ENCODE data around the gene LRRC45. TPM values are rescaled to one million over a fixed set of nuclear protein-coding genes. Genes with fewer than 3 reads are reported as not detected.

LRRC45 gene
- total RNA-seq, 1 donor from 2014 or later = 12.2 TPM

DNA sequence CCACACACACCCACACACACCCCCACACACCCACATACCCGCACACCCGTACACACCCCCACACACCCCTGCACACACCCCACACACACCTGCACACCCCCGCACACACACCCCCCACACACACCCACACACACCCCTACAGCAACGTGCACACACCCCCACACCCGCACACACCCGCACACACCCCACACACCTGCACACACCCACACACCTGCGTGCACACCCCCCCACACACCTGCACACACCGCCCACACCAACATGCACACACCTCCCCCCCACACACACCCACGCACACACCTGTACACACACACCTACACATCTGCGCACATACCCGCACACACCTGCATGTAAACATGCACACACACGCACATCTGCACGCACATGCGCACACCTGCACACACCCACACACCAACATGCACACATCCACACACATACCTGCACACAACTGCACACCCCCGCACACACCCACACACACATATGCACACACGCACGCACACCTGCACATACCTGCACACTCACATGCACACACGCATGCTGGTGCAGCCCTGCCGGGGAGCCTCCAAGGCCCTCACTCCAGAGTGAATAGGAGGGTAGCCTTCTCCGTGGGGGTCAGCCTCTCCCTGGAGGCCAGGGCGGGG is 38.2 kb upstream of the LRRC45 start:
- intact Hi-C loops (cut with DNase I) = no loop called here
- no peak for ATAC-seq
- no peaks in the 10 kb centered on the region for H3K27me3 ChIP-seq
- TF ChIP-seq, protein P1, sequence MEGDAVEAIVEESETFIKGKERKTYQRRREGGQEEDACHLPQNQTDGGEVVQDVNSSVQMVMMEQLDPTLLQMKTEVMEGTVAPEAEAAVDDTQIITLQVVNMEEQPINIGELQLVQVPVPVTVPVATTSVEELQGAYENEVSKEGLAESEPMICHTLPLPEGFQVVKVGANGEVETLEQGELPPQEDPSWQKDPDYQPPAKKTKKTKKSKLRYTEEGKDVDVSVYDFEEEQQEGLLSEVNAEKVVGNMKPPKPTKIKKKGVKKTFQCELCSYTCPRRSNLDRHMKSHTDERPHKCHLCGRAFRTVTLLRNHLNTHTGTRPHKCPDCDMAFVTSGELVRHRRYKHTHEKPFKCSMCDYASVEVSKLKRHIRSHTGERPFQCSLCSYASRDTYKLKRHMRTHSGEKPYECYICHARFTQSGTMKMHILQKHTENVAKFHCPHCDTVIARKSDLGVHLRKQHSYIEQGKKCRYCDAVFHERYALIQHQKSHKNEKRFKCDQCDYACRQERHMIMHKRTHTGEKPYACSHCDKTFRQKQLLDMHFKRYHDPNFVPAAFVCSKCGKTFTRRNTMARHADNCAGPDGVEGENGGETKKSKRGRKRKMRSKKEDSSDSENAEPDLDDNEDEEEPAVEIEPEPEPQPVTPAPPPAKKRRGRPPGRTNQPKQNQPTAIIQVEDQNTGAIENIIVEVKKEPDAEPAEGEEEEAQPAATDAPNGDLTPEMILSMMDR (IDR thresholded peaks at IDR 0.05) = no peak
- H3K27ac ChIP-seq = no peak overlapping the region
- no peak for DNase-seq
- H3K4me1 ChIP-seq = peaks cover 9% of the 10 kb centered on the region
- no peaks in the 10 kb centered on the region for H3K9me3 ChIP-seq
- no peak overlapping the region for H3K4me3 ChIP-seq
- peaks cover 26% of the 10 kb centered on the region for H3K36me3 ChIP-seq

DNA sequence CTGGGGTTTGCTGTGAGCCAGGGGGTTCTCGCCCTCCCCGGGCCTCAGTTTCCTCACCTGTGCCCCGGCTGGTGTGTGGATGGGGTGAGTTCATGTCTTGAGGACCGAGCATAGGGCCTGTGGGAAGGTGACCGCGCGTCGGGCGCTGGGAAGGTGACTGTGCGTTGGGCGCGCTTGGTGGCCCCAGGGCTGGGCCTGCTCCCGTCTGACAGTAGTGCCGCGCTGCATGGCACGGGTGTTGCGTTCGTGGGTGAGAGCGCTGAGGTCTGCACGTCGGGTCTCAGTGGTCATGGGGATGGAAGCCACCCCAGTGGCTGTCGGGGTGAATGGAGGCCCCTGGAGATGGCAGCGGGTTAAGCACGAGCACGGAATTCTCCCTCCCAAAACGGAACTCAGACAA is 36.5 kb upstream of the LRRC45 start:
- no peak overlapping the region for H3K4me3 ChIP-seq
- no peaks in the 10 kb centered on the region for H3K27me3 ChIP-seq
- ATAC-seq (no peak), DNase-seq (no peak)
- TF ChIP-seq, protein P1 (IDR thresholded peaks at IDR 0.05) = no peak
- H3K36me3 ChIP-seq = peaks cover 26% of the 10 kb centered on the region
- no peak overlapping the region for H3K27ac ChIP-seq
- intact Hi-C loops (cut with DNase I) = no loop called here
- H3K9me3 ChIP-seq = no peaks in the 10 kb centered on the region
- H3K4me1 ChIP-seq = peaks cover 12% of the 10 kb centered on the region

DNA sequence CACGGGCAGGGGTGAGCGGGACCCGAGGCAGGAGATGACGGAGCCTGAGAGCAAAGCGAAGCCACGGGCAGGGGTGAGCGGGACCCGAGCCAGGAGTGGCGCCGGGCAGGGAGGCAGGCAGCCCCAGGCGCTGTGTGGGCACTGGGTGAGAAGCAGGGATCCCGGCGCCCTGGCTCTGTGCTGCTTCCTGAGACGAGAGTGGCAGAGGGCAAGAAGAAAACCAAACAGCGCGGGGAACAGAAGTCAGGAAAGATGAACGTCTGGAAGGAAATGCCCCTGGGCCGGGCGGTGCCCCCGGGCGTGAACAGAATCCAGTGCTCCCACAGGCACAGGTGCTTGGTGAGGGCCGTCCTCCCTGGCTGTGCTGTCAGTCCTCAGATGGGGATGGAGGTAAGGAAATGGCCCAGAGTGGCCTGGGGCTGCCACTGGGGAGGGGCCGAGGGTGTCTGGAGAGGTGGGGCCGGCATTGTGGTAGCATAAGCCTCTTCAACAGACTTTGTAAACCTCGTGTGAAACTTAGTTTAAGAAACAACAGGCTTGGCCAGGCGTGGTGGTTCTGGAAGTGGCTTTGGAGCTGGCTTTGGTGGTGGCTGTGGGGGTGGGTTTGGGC is 35.8 kb upstream of the LRRC45 start:
- Histone ChIP-seq H3K36me3 (peaks cover 26% of the 10 kb centered on the region), H3K27me3 (no peaks in the 10 kb centered on the region), H3K4me1 (peaks cover 16% of the 10 kb centered on the region), H3K4me3 (no peak overlapping the region), H3K9me3 (no peaks in the 10 kb centered on the region), H3K27ac (no peak overlapping the region)
- DNase-seq (no peak), ATAC-seq (no peak)
- TF ChIP-seq, protein P1 (IDR thresholded peaks at IDR 0.05) = no peak
- intact Hi-C loops (cut with DNase I) = no loop called here

DNA sequence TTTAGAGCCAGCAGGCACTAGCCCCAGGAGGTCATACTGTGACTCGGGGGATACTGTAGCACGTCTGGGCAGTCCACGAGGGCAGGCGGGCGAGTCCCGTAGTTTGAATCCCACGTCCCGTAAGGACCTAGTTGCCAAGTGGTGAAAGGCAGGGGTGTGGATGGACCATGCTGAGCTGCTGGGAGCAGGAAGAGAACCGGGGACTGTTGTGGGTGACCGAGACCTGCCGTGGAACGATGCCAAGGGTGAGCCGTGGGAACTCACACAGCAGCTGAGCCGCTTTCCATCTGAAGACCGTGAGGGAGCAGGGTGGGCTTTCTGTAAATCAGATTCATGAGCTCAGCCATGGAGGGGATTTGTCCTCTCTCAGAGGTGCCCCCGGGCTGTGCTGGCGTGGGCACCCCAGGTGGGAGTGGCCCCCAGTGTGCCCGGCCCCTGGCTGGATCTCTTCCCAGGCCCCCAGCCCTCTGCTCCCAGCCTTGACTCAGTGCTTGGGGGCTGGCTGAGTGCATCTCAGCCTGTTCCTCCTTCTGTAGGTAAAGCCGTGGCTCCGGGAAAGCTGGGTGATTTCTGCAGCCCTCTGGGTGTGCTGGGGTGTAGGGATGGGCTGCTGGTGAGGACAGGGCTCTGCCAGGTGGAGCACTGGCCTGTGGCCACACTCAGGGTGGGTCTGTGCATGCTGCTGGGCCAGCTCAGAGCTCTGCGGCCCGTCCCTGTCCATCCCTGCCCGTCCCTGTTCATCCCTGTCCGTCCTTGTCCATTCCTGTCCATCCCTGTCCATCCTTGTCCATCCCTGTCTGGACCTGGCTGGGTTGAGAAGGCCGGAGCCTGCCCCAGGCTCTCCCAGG is 32.0 kb upstream of the LRRC45 start:
- Histone ChIP-seq H3K4me3 (no peak overlapping the region), H3K27ac (peak overlapping the region; percentile 25), H3K9me3 (no peaks in the 10 kb centered on the region), H3K27me3 (no peaks in the 10 kb centered on the region), H3K36me3 (peaks cover 6% of the 10 kb centered on the region), H3K4me1 (peaks cover 26% of the 10 kb centered on the region)
- DNase-seq (no peak), ATAC-seq (no peak)
- TF ChIP-seq, protein P1 (IDR thresholded peaks at IDR 0.05) = no peak
- intact Hi-C loops (cut with DNase I) = no loop called here

DNA sequence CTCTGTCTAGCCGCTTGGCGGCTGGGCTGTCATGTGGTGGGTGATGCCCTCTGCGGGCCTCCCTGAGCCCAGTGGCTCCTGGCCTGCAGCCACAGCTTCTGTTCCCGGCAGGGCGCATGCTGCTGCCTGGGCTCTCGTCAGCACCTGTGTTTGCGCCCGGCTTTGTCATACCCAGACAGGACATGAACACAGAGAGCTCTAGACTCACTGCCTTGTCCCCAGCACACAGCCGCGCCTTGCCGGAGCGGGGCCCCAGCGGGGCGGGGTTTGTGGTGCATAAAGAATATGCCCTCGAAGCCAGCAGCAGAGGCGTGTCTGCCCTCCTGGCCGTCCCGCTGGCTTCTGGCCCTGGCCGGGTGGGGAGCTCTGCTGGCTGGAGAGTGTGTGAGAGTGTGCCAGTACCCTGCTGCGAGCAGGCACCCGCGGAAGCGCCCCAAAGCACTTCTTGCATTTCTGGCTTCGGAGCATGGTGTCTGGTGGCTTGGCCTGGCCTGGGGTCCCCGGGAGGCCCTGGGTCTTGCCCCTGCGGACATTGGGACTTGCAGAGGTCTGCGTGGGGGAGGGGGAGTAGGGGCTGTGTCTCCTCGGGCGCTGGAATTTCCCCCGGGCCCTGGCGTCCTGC is 31.3 kb upstream of the LRRC45 start:
- peak; percentile 91 for ATAC-seq
- Histone ChIP-seq H3K27me3 (no peaks in the 10 kb centered on the region), H3K27ac (peak overlapping the region; percentile 25), H3K4me1 (peaks cover 26% of the 10 kb centered on the region), H3K36me3 (peaks cover 4% of the 10 kb centered on the region), H3K4me3 (no peak overlapping the region), H3K9me3 (no peaks in the 10 kb centered on the region)
- intact Hi-C loops (cut with DNase I) = no loop called here
- DNase-seq = peak; percentile 97
- TF ChIP-seq, protein P1 (IDR thresholded peaks at IDR 0.05) = no peak
